ENCODE data around the gene SNX30.

DNA sequence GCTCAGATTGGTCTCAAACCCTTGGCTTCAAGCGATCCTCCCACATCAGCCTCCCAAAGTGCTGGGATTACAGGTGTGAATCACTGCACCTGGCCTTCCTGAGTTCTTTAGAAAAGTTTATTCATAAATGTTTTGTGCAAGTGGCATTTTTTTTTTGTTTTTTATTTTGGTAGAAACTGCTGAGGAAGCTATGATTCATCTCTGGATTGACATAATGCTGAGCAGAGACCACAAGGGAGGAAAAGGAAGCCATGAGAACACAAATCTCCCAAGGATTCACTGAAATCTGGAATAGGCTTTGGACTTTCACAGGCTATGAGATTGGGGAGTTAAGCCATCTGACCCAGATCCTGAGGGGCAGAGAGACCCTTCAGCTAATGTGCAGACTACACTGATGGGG is 143.5 kb downstream of the SNX30 start:
- TF ChIP-seq, protein P1, sequence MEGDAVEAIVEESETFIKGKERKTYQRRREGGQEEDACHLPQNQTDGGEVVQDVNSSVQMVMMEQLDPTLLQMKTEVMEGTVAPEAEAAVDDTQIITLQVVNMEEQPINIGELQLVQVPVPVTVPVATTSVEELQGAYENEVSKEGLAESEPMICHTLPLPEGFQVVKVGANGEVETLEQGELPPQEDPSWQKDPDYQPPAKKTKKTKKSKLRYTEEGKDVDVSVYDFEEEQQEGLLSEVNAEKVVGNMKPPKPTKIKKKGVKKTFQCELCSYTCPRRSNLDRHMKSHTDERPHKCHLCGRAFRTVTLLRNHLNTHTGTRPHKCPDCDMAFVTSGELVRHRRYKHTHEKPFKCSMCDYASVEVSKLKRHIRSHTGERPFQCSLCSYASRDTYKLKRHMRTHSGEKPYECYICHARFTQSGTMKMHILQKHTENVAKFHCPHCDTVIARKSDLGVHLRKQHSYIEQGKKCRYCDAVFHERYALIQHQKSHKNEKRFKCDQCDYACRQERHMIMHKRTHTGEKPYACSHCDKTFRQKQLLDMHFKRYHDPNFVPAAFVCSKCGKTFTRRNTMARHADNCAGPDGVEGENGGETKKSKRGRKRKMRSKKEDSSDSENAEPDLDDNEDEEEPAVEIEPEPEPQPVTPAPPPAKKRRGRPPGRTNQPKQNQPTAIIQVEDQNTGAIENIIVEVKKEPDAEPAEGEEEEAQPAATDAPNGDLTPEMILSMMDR (IDR thresholded peaks at IDR 0.05), result no peak
- no peak for TF ChIP-seq EZH2 (IDR thresholded peaks at IDR 0.05; ENCODE audit: borderline replicate concordance, insufficient read depth, low read depth, low read length, poor library complexity, severe bottlenecking)

All from B cell (primary cell).